Measurements from ENCODE around the gene PIGN.

PIGN gene, protein sequence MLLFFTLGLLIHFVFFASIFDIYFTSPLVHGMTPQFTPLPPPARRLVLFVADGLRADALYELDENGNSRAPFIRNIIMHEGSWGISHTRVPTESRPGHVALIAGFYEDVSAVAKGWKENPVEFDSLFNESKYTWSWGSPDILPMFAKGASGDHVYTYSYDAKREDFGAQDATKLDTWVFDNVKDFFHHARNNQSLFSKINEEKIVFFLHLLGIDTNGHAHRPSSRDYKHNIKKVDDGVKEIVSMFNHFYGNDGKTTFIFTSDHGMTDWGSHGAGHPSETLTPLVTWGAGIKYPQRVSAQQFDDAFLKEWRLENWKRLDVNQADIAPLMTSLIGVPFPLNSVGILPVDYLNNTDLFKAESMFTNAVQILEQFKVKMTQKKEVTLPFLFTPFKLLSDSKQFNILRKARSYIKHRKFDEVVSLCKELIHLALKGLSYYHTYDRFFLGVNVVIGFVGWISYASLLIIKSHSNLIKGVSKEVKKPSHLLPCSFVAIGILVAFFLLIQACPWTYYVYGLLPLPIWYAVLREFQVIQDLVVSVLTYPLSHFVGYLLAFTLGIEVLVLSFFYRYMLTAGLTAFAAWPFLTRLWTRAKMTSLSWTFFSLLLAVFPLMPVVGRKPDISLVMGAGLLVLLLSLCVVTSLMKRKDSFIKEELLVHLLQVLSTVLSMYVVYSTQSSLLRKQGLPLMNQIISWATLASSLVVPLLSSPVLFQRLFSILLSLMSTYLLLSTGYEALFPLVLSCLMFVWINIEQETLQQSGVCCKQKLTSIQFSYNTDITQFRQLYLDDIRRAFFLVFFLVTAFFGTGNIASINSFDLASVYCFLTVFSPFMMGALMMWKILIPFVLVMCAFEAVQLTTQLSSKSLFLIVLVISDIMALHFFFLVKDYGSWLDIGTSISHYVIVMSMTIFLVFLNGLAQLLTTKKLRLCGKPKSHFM

DNA sequence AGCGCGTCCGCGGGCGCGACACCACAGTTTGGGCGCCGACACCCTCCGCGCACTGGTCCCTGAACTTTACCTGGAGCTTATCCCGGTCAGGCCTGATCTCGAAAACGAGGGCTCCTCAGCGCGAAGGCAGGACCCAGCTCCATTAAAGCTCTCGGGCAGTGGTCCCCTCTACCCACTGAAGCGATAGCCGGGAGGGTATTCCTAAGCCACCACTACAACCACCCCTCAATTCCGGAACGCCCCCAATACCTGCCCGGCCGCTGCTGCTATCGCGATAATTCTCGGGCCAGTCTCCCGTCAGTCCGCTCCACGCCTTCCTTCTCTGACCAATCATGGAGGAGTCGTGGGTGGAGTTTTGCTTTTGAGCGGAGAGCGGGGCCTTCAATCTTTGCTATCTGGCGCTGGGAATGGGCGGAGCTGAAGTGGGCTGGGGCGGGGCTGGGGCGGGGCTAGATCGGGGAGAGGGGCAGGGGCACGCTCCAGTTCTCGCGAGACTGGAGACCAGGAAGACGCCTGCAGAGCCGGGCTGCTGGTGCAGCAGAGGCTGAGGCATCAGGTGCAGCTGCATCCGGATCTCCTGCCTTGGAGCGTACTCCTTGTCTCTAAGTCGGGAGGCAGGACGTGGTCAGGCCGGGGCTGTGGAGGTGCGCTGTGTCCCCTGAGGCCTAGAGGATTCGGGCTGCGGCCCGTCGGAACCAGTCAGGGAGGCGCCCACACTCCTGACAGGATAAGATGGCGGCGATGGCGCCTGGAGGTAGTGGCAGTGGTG lies at the start of gene PIGN, which contains the start of gene RELCH:
PIGN (minus strand) TSS at position 283 of the 769 bp plus-strand sequence. CDS start 25,703 bp downstream, outside the sequence.
RELCH (plus strand) TSS at position 482 of the 769 bp plus-strand sequence; CDS start at position 733, 251 bp downstream.
- peak; percentile 98 for DNase-seq

- DNase-seq: no peak
Measured at GRCh38 chr18:62236252-62236651, 49.4 kb upstream of the PIGN start.

DNA sequence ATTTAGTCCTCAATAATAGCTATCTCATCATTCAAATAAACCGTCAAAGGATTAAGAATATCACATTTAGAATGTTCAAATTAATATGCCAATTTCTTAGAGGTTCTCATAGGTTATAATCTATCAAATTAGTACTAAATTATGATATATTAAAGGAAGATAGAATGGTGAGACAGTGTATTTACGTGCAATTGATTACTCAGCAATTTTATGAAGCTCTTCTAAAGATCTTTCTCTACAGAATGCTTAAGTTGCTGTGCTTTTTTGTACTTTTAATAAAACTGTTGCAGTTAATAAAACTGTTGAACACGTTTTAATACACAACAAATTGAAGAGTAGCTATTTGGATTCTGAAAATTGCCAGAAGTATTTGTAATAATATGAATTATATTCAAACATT lies 39.2 kb upstream of the PIGN start:
- no peak for DNase-seq

DNA sequence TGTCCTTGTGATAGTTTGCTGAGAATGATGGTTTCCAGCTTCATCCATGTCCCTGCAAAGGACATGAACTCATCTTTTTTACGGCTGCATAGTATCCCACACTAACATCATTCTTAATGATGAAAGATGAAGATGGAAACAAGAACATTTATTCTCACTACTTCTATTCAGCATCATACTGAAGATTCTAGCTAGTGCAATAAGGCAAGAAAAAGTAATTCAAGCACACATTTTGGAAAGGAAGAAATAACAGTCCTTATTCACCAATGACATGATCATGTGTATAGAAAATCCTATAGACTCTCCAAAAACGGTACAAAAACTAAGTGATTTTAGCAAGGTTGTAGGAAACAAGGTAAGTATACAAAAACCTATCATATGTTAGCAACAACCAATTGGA lies 37.4 kb upstream of the PIGN start:
- DNase-seq: no peak

DNA sequence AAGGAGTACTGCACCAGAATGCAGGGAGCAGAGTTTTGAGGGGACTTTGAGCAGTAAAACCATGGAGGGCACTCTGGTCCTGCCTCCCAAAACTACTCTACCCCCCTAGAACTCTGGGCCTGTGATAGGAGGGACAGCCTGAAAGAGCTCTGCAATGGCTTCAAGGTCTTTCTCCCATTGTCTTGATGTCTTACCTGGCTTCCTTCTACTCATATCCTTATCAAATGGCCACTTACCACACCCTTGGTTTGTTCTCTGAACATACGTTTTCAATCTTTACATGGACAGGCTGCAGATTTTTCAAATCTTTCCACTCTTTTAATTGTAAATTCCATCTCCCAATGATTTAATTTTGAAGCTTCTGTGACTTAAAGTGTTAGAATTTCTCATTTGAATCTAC lies 27.9 kb upstream of the PIGN start:
- DNase-seq: no peak

DNA sequence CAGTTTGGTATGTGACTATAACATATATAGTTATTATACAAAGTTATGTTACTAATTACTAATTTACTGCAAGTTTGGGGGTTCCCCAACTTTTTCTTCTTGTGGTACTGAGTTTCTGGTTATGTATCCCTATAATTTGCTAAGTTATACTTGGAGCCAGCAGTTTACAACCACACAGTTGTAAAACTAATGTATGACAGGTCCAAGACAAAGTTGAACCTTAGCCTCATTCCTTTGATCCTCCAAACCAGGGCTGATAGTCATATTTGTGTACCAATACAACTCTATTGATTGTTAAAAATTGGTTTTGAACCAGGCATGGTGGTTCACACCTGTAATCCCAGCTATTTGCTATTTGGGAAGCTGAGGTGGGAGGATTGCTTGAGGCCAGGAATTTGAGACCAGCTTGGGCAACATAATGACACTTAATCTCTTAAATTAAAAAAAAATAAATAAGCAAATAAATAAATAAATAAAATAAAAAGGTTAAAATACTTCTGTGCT lies 24.5 kb upstream of the PIGN start:
- no peak for DNase-seq

DNA sequence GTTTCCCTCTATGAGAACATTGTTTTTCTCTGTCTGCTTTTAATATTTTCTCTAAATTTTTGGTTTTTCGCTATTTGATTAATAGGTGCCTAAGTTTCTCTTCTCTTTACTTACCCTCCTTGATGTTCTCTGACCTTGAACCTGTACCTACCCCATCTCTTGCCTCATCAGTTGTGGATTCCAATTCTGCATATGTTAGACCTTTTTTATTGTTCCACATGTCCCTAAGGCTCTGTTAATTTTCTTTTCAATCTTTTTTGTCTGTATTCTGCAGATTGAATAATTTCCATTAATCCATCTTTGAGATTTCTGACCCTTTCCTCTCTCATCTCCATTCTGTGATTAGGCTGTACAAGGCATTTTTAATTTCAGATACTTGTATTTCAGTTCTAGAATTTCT lies 23.3 kb upstream of the PIGN start:
- no peak for DNase-seq

DNA sequence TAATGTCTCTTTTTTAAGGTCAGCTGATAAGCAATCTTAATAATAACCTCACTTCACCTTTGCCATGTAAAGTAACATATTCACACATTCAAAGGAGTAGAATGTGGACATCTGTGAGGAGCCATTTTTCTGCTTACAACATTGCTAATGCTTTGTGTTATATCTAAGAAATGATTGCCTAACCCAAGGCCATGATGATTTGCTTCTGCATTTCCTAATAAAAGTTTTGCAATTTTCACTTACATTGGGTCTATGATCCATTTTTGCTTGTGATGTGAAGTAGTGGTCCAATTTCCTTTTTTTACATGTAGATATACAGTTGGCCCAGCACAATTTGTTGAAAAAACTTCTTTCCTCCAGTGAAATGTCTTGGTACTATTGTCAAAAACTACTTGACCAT lies 22.2 kb upstream of the PIGN start:
- DNase-seq: no peak

DNA sequence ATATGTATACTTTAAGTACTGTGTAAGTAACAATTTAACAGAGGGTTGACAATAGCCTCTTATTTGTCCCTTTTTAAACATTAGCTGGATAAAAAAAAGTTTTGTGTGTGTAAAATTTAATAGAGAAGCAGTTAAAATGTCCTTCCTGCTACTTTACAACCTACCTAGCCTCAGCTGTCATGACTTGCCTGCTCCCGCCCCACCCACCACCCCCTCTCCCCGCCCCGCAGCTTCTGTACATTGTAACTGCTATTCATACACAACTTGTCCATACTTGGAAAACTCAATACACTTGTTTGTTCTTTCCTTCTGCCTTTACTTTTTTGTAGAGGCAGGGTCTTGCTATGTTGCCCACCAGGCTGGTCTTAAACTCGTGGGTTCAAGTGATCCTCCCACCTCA lies 19.7 kb upstream of the PIGN start:
- DNase-seq: no peak

GRCh38 chr18:62205824-62206223 lies 19.0 kb upstream of the PIGN start:
- DNase-seq: no peak

- DNase-seq: no peak
Measured at GRCh38 chr18:62201870-62202269, 15.0 kb upstream of the PIGN start.

- no peak for DNase-seq
Measured at GRCh38 chr18:62200121-62200914, 13.5 kb upstream of the PIGN start.

DNA sequence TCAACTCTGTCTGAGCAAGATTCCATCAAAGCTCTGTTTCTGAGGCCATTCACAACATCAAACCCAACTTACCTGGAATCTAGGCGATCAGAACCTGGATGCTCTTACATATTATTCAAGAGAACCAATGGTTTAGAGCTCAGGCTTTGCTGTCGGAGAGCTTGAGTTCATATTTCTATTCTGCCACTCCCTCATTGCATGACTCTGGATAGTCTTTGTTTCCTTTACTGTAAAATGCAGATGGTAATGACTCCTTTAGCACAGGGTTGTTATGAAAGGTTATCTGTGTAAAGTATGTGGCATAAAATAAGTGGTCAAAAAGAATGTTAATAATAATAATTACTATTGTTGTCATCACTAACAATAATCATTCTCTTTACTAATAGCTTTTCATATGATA lies 12.8 kb upstream of the PIGN start:
- no peak for DNase-seq

DNA sequence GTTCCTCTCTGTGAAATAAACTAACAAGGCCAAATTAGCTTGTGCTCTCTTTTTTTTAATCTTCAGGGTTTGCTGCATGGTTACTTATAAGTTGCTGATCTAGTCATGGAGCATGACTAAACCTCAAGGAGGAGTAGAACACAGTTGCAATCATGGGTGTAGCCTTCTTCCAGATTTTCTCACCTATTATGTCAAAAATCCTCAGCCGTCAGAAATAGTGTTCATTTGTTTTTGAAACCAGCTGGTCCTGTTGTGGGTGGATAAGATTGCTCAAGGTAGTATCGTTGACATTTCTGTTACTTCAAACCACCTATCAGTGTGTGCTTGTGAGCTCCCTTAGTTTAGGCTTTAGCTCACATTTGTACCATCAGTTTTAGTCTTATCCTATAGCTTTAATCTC lies 11.4 kb upstream of the PIGN start:
- no peak for DNase-seq

DNA sequence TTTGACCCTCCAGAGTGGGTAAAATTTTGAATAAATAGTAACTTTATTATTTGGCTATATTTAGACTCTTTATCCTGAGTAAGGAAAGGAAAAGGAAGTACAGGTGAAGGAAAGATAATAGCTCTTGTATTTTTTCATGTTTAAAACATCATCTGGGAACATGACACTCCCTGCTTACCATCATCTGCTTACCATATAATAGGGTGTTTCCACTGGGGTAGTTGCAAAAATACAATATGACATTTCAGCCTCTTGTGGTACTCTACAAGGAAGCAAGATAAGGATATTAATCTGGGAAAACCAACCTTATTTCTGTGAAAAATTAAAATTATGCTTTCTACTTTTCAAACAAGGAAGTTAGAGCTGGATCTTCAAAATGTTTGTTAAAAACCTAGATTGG lies 10.1 kb upstream of the PIGN start:
- no peak for DNase-seq

- no peak for DNase-seq
Measured at GRCh38 chr18:62196079-62196478, 9.2 kb upstream of the PIGN start.

GRCh38 chr18:62189208-62189607 lies 2.4 kb upstream of the PIGN start:
- no peak for DNase-seq

DNA sequence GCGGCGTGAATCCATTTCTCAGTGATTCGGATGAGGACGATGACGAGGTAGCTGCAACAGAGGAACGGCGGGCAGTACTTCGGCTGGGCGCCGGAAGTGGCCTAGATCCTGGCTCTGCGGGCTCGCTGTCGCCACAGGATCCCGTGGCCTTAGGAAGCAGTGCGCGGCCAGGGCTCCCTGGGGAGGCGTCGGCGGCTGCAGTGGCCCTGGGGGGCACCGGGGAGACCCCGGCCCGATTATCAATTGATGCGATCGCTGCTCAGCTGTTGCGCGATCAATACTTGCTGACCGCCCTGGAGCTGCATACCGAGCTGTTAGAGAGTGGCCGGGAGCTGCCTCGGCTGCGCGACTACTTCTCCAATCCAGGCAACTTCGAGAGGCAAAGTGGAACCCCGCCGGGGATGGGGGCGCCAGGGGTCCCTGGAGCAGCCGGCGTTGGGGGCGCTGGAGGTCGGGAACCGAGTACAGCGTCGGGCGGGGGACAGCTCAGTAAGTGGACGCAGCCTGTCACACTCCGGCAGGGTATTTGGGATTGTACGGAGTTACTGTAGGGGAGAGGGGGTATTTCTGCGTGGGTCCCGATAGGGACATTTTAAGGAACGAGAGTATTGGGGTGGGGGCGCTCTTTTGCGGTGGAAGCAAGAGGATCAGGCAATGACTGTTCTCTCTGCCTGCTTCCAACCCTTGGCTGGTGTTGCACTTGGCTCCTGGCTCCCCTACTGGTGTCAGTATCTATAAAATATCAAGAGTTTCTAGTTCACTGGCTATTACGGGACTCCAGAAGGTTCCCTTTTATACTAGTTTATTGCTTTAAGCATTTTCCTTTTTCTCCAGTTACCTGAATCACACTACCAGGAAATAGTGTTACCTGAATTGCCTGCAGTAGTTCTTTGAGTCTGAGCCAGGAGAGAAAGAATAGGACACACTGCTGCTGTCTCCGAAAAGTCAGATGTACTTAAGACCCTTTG lies 971 bp upstream of the PIGN start:
- DNase-seq: peak; percentile 51

GRCh38 chr18:62186499-62186773 lies 420 bp downstream of the PIGN start:
- peak; percentile 61 for DNase-seq

- DNase-seq: no peak
Measured at GRCh38 chr18:62183578-62184195, 3.2 kb downstream of the PIGN start.

DNA sequence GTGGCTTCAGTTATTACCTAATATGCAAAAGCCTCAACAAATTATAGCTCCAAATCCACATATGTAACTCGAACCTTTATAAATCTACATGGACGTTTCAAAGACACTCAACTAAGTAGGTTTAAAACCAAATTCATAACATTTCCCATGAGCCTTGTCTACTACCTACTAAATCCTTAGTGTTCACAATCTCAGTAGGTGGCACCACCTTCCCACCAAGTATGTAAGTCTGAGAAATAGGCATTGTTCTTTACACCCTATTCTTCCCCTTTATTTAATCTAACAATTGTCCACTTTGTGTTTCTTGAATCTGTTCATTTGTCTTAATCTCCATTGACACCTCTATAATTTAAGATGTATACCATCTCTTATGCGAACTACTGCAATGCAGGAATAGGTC lies 4.6 kb downstream of the PIGN start:
- DNase-seq: no peak

Measured in DMS153 (cell line).